Epithelial cell of proximal tubule (primary cell): ENCODE data around the gene PKHD1. TPM values are rescaled to one million over a fixed set of nuclear protein-coding genes. Genes with fewer than 3 reads are reported as not detected.

Experiments
- DNase-seq: peaks from one replicate; pipeline ENCODE4 v3.0.0-alpha.2; 2011; ENCODE audit warnings: low read depth
- H3K4me3 ChIP-seq: 2 replicates; pipeline ENCODE4 v1.5.1; 2011; ENCODE audit warnings: low read depth, mild to moderate bottlenecking, low read length
- CTCF ChIP-seq: conservative IDR thresholded peaks from 2 replicates; pipeline ENCODE4 v1.5.1; 2012; ENCODE audit warnings: low read depth, mild to moderate bottlenecking, low read length
- total RNA-seq: library from RNA; depleted of rRNA; stranded (reverse); fragments of >200 nt; gene quantifications from 2 replicates; pipeline ENCODE4 v1.2.3, GENCODE V29; 2015

PKHD1 gene
- total RNA-seq, 1 donor from 2014 or later, result 1.7 TPM

- no peak for TF ChIP-seq CTCF
- no peak overlapping the region for H3K4me3 ChIP-seq
- DNase-seq, result no peak
Measured at GRCh38 chr6:51585264-51585663, 502.1 kb downstream of the PKHD1 start.

DNA sequence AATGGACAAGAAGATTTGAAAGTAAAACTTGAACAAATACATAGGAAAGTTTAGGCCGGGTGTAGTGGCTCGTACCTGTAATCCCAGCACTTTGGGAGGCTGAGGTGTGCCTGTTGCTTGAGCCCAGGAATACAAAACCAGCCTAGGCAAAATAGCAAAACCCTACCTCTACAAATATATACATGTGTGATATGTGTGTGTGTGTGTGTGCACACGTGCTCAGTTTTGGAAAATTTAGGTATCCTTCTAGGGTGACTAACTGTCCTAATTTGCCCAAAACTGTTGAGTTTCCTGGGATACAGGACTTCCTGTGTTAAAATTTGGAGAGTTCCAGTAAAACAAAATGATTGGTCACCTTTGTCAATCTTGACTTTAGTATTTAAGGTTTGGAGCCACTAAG is 503.2 kb downstream of the PKHD1 start:
- H3K4me3 ChIP-seq, result no peak overlapping the region
- DNase-seq, result no peak
- no peak for TF ChIP-seq CTCF

DNA sequence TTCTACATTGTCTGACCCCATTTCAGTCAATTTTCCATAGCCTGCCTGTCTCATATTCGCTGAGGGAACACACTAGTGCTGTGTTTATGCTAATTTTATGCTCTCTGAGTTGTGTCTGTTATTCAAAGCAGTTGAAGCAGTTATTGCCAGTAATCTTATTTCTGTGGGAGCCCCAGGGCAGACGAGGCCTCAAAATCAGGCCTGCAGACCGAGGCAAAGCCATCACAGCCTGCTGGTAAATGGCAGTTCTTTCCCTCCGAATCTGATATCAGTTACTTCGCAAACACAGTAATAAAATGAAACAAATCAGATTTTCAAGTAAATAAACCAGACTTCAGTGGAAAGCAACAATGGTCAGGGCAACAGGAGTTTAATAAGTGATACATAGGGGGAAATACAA is 508.4 kb downstream of the PKHD1 start:
- no peak for DNase-seq
- no peak overlapping the region for H3K4me3 ChIP-seq
- TF ChIP-seq CTCF, result no peak

GRCh38 chr6:51578362-51578761 is 509.1 kb downstream of the PKHD1 start:
- TF ChIP-seq CTCF, result no peak
- DNase-seq, result no peak

DNA sequence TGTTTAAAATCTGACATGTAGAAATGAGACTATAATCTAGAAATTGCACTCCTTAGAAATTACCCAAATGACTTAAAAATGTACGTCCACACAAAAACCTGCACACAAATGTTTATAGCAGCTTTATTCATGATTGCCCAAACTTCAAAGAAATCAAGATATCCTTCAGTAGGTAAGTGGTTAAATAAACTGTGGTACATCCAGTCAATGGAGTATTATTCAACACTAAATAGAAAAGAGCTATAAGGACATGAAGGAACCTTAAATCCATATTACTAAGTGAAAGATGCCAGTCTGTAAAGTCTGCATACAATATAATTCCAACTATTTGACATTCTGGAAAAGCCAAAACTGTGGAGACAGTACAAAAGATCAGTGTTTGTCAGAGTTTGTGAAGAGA is 513.4 kb downstream of the PKHD1 start:
- TF ChIP-seq CTCF, result no peak
- DNase-seq, result no peak
- H3K4me3 ChIP-seq, result no peak overlapping the region

More at GRCh38 chr6:51578362-51578761, 509.1 kb downstream of the PKHD1 start:
- H3K4me3 ChIP-seq, result no peak overlapping the region

DNA sequence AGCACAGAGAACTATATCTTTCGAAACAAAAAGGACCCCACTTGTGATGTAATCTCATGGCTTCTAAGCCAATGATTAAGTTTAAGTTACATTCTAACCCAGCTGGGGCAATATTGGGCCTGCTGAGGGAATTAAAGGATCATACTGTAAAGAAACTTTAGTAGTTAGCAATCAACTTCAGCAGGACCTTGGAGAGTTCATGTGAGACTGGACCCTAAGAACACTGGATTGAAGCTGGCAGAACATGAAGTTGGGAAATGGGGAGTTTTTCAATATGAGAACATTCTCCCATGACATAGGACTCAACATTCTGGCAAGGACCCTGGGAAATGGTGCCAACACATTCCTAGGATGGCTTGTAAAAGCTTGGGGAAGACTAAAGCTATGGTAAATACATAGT is 516.2 kb downstream of the PKHD1 start:
- no peak for DNase-seq

More for the DNA sequence above, 516.2 kb downstream of the PKHD1 start:
- TF ChIP-seq CTCF, result no peak
- no peak overlapping the region for H3K4me3 ChIP-seq
